Kidney epithelial cell (primary cell): ENCODE measurements around the gene FHOD3. TPM values are rescaled to one million over a fixed set of nuclear protein-coding genes. Genes with fewer than 3 reads are reported as not detected.

ENCODE experiments used
- DNase-seq: peaks from one replicate; pipeline ENCODE4 v3.0.0-alpha.2; 2010; ENCODE audit warnings: low read depth
- H3K27me3 ChIP-seq: 2 replicates; pipeline ENCODE4 v1.6.0; 2011; ENCODE audit warnings: low read length; ENCODE audit not compliant: control insufficient read depth, insufficient read depth
- H3K36me3 ChIP-seq: 2 replicates; pipeline ENCODE4 v1.5.1; 2011; ENCODE audit warnings: low read length; ENCODE audit not compliant: control insufficient read depth, insufficient read depth
- H3K4me3 ChIP-seq: 2 replicates; pipeline ENCODE4 v1.5.1; 2011; ENCODE audit warnings: low read depth, mild to moderate bottlenecking, control low read depth, low read length
- total RNA-seq: library from RNA; depleted of rRNA; stranded (reverse); fragments of >200 nt; gene quantifications from 2 replicates; pipeline ENCODE4 v1.2.3, GENCODE V29; 2015
- TF ChIP-seq, protein P1 (sequence below): IDR thresholded peaks from 2 replicates; pipeline ENCODE4 v1.5.1; 2011; ENCODE audit warnings: mild to moderate bottlenecking, moderate library complexity, low read length, control low read depth, inconsistent platforms; ENCODE audit not compliant: insufficient read depth, poor library complexity, severe bottlenecking

The FHOD3 gene
- total RNA-seq, 1 donor from 2014 or later: 47.2 TPM

- H3K4me3 ChIP-seq: no peak overlapping the region
- TF ChIP-seq, protein P1, sequence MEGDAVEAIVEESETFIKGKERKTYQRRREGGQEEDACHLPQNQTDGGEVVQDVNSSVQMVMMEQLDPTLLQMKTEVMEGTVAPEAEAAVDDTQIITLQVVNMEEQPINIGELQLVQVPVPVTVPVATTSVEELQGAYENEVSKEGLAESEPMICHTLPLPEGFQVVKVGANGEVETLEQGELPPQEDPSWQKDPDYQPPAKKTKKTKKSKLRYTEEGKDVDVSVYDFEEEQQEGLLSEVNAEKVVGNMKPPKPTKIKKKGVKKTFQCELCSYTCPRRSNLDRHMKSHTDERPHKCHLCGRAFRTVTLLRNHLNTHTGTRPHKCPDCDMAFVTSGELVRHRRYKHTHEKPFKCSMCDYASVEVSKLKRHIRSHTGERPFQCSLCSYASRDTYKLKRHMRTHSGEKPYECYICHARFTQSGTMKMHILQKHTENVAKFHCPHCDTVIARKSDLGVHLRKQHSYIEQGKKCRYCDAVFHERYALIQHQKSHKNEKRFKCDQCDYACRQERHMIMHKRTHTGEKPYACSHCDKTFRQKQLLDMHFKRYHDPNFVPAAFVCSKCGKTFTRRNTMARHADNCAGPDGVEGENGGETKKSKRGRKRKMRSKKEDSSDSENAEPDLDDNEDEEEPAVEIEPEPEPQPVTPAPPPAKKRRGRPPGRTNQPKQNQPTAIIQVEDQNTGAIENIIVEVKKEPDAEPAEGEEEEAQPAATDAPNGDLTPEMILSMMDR: no peak
- H3K36me3 ChIP-seq: no peaks in the 10 kb centered on the region
- no peak for DNase-seq
- H3K27me3 ChIP-seq: no peaks in the 10 kb centered on the region
Measured at GRCh38 chr18:36582988-36583745, 285.7 kb downstream of the FHOD3 start.

GRCh38 chr18:36589857-36590543, 292.5 kb downstream of the FHOD3 start:
- no peak for DNase-seq
- Histone ChIP-seq H3K27me3 (no peaks in the 10 kb centered on the region), H3K36me3 (no peaks in the 10 kb centered on the region), H3K4me3 (no peak overlapping the region)
- TF ChIP-seq, protein P1: no peak

GRCh38 chr18:36590621-36591580, 293.4 kb downstream of the FHOD3 start:
- H3K4me3 ChIP-seq: no peak overlapping the region
- no peak for DNase-seq
- no peaks in the 10 kb centered on the region for H3K36me3 ChIP-seq
- TF ChIP-seq, protein P1: no peak
- no peaks in the 10 kb centered on the region for H3K27me3 ChIP-seq

GRCh38 chr18:36592282-36592681, 294.8 kb downstream of the FHOD3 start:
- no peaks in the 10 kb centered on the region for H3K27me3 ChIP-seq
- TF ChIP-seq, protein P1: no peak
- no peaks in the 10 kb centered on the region for H3K36me3 ChIP-seq
- no peak overlapping the region for H3K4me3 ChIP-seq
- no peak for DNase-seq

DNA sequence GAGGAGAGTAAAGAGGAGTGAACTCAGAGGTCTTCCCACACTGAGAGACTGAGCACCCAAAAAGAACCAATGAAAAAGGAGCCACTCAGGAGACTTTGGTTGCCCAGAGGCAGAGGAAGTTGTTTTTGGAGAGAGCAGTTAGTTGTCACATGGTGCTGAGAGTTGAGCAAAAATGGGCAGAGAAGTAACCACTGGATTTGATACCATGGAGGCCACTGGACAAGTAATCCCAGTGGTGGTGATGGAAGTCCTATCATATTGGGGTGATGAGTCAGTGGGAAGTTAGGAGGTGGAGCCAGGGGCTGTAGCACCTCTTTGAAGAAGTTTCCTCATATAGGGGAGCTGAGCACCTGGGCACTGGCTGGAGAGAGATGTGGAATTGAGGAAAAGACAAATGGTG, 295.5 kb downstream of the FHOD3 start:
- DNase-seq: no peak
- H3K4me3 ChIP-seq: no peak overlapping the region
- TF ChIP-seq, protein P1: no peak

More for the DNA sequence above, 295.5 kb downstream of the FHOD3 start:
- Histone ChIP-seq H3K36me3 (no peaks in the 10 kb centered on the region), H3K27me3 (no peaks in the 10 kb centered on the region)
